ENCODE measurements around the gene ANGPTL3.

DNA sequence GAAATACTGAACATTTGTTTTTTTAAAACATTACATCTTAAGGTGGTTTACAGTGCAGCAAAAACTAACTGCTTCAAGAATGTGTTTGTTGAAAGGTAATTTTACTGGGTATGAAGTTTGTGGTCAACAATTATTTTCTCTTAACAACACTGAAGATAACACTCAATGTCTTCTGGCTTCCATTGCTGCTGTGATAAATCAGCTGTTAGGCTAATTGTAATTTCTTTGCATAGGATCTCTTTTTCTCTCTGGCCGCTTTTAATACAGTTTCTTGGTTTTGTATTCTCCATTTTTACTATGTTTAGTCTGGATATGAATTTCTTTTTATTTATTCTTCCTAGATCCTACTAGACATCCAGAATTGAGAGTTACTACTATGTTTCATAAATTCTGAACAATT lies 46.0 kb downstream of the ANGPTL3 start:
- TF ChIP-seq POLR2AphosphoS5 (IDR thresholded peaks at IDR 0.05; ENCODE audit: low read depth, low read length) (no peak), SIN3A (IDR thresholded peaks at IDR 0.05; ENCODE audit: borderline replicate concordance, insufficient read depth, low read length) (no peak)
